H1 (cell line): ENCODE measurements around the gene SIX3. TPM values are rescaled to one million over a fixed set of nuclear protein-coding genes. Genes with fewer than 3 reads are reported as not detected.

Source experiments
- CTCF ChIA-PET: fragments of 300-600 bp; sonication (Branson Sonifier 250); formaldehyde crosslinking; loops from one replicate; lab custom pipeline; 2021; ENCODE audit not compliant: partially characterized antibody; lab: Charles Lee
- POLR2A ChIA-PET: fragments of 300-600 bp; sonication (Branson Sonifier 250); formaldehyde crosslinking; loops from one replicate; lab custom pipeline; 2021; ENCODE audit warnings: inconsistent platforms; ENCODE audit not compliant: partially characterized antibody; lab: Charles Lee
- DNase-seq, 2 experiments: peaks; one replicate each; pipeline versions ENCODE4 v3.0.0 to v3.0.0-alpha.2; 2010 to 2022; ENCODE audit warnings: low spot score in 2 of 2, low read depth in 1 of 2, mixed read lengths in 1 of 2
- FAIRE-seq: peaks from 2 replicates; lab custom pipeline; 2011; peaks lifted over from hg19 to GRCh38; lab: Jason Lieb, UNC
- H2AFZ ChIP-seq: 2 replicates; pipeline ENCODE4 v1.8.1; 2012; ENCODE audit warnings: low read length, inconsistent platforms
- H2AK5ac ChIP-seq: 2 replicates; pipeline ENCODE4 v1.6.1; 2013; ENCODE audit warnings: low read depth, low read length
- H2BK120ac ChIP-seq: replicated peaks from 2 replicates; pipeline ENCODE3; 2013; ENCODE audit warnings: low read depth, low read length, inconsistent platforms
- H2BK12ac ChIP-seq: 2 replicates; pipeline ENCODE4 v1.6.1; 2013; ENCODE audit warnings: low read depth, low read length
- H2BK15ac ChIP-seq: 2 replicates; pipeline ENCODE4 v1.6.1; 2013; ENCODE audit warnings: low read length
- H2BK20ac ChIP-seq: 2 replicates; pipeline ENCODE4 v1.6.1; 2013; ENCODE audit warnings: low read length
- H2BK5ac ChIP-seq: 2 replicates; pipeline ENCODE4 v1.6.1; 2013; ENCODE audit warnings: low read depth, low read length
- H3K14ac ChIP-seq: 2 replicates; pipeline ENCODE4 v1.6.1; 2013; ENCODE audit warnings: inconsistent platforms; ENCODE audit not compliant: insufficient read length
- H3K18ac ChIP-seq: 2 replicates; pipeline ENCODE4 v1.6.1; 2013; ENCODE audit warnings: low read length; ENCODE audit errors: extremely low read depth
- H3K23ac ChIP-seq: 2 replicates; pipeline ENCODE4 v1.6.1; 2013; ENCODE audit warnings: inconsistent platforms; ENCODE audit not compliant: insufficient read length
- H3K23me2 ChIP-seq: 2 replicates; pipeline ENCODE4 v1.6.1; 2013; ENCODE audit warnings: low read depth, low read length
- H3K27ac ChIP-seq: 2 replicates; pipeline ENCODE4 v1.6.1; 2011; ENCODE audit warnings: low read depth, low read length, inconsistent platforms
- H3K27me3 ChIP-seq, 4 experiments: replicated peaks in 1 of 4; 1 replicate in 1 of 4; 2 replicates in 3 of 4; pipeline versions ENCODE4 v1.6.1 to v1.8.1; 2011 to 2013; ENCODE audit warnings: low read length in 3 of 4, mild to moderate bottlenecking in 3 of 4, inconsistent platforms in 2 of 4, mixed read lengths in 2 of 4, moderate library complexity in 1 of 4; ENCODE audit not compliant: control insufficient read depth in 3 of 4, insufficient read depth in 3 of 4; ENCODE audit errors: extremely low read depth in 1 of 4
- H3K36me3 ChIP-seq, 4 experiments: 2 replicates each; pipeline versions ENCODE4 v1.6.1 to v1.8.1; 2011 to 2013; ENCODE audit warnings: mild to moderate bottlenecking in 4 of 4, low read length in 3 of 4, moderate library complexity in 2 of 4, control low read depth in 1 of 4, inconsistent platforms in 1 of 4; ENCODE audit not compliant: insufficient read depth in 4 of 4, control insufficient read depth in 2 of 4
- H3K4ac ChIP-seq: replicated peaks from 2 replicates; pipeline ENCODE3; 2013; ENCODE audit warnings: low read length, low read depth, mixed read lengths, inconsistent platforms; ENCODE audit not compliant: insufficient read length
- H3K4me1 ChIP-seq, 4 experiments: replicated peaks in 1 of 4; 1 replicate in 1 of 4; 2 replicates in 3 of 4; pipeline versions ENCODE4 v1.6.1 to v1.8.1; 2011 to 2013; ENCODE audit warnings: low read length in 3 of 4, inconsistent platforms in 2 of 4, mixed read lengths in 1 of 4; ENCODE audit not compliant: insufficient read depth in 4 of 4, control insufficient read depth in 3 of 4
- H3K4me2 ChIP-seq, 2 experiments: 2 replicates each; pipeline versions ENCODE4 v1.6.1 to v1.8.1; 2011 to 2013; ENCODE audit warnings: low read depth in 2 of 2, low read length in 2 of 2, control low read depth in 1 of 2, inconsistent platforms in 1 of 2, mild to moderate bottlenecking in 1 of 2; ENCODE audit not compliant: insufficient read depth in 1 of 2
- H3K4me3 ChIP-seq, 4 experiments: fragments of 200-600, 300-600 bp in 1 of 4; sonication (generic), shearing (Covaris generic), sonication (Bioruptor Twin) in 1 of 4; 2 replicates each; pipeline versions ENCODE4 v1.5.1 to v1.8.1; 2011 to 2016; ENCODE audit warnings: low read length in 4 of 4, low read depth in 3 of 4, control low read depth in 2 of 4, inconsistent platforms in 2 of 4, mild to moderate bottlenecking in 2 of 4, mixed read lengths in 1 of 4, moderate library complexity in 1 of 4; ENCODE audit not compliant: insufficient read depth in 2 of 4; ENCODE audit errors: extremely low read depth in 1 of 4
- H3K56ac ChIP-seq: replicated peaks from 2 replicates; pipeline ENCODE3; 2013; ENCODE audit warnings: low read depth, mild to moderate bottlenecking, mixed read lengths, low read length, inconsistent platforms; ENCODE audit not compliant: insufficient read length
- H3K79me1 ChIP-seq: 2 replicates; pipeline ENCODE4 v1.6.1; 2013; ENCODE audit warnings: low read depth, low read length, control low read depth
- H3K79me2 ChIP-seq, 2 experiments: 2 replicates each; pipeline versions ENCODE4 v1.6.1 to v1.8.1; 2012 to 2013; ENCODE audit warnings: low read length in 2 of 2, mild to moderate bottlenecking in 2 of 2, inconsistent platforms in 1 of 2; ENCODE audit not compliant: insufficient read depth in 2 of 2, control insufficient read depth in 1 of 2
- H3K9ac ChIP-seq, 4 experiments: replicated peaks in 1 of 4; 1 replicate in 1 of 4; 2 replicates in 3 of 4; pipeline versions ENCODE4 v1.6.1 to v1.8.1; 2011 to 2013; ENCODE audit warnings: low read depth in 3 of 4, low read length in 3 of 4, control low read depth in 2 of 4, mild to moderate bottlenecking in 2 of 4, moderate library complexity in 2 of 4, inconsistent platforms in 1 of 4; ENCODE audit errors: extremely low read depth in 1 of 4
- H3K9me3 ChIP-seq, 2 experiments: 2 replicates each; pipeline versions ENCODE4 v1.6.1 to v1.8.1; 2012 to 2013; ENCODE audit warnings: mild to moderate bottlenecking in 2 of 2, moderate library complexity in 2 of 2, control low read depth in 1 of 2, inconsistent platforms in 1 of 2, low read depth in 1 of 2, low read length in 1 of 2, mixed read lengths in 1 of 2; ENCODE audit not compliant: insufficient read depth in 2 of 2
- H4K20me1 ChIP-seq, 2 experiments: replicated peaks in 1 of 2; 2 replicates each; pipeline versions ENCODE3 to v1.8.1; 2011 to 2013; ENCODE audit warnings: inconsistent platforms in 2 of 2, low read length in 2 of 2, mild to moderate bottlenecking in 1 of 2; ENCODE audit not compliant: insufficient read depth in 2 of 2, control insufficient read depth in 1 of 2
- H4K5ac ChIP-seq: 2 replicates; pipeline ENCODE4 v1.6.1; 2013; ENCODE audit warnings: low read length, low read depth, mixed read lengths, inconsistent platforms; ENCODE audit not compliant: insufficient read length
- H4K8ac ChIP-seq: 2 replicates; pipeline ENCODE4 v1.8.0; 2013; ENCODE audit warnings: mild to moderate bottlenecking, moderate library complexity, low read length, inconsistent platforms; ENCODE audit not compliant: insufficient read depth; ENCODE audit errors: extremely low read depth
- H4K91ac ChIP-seq: replicated peaks from 2 replicates; pipeline ENCODE3; 2013; ENCODE audit warnings: low read length, mixed read lengths, inconsistent platforms; ENCODE audit not compliant: insufficient read length
- BACH1 ChIP-seq: IDR thresholded peaks from 2 replicates; pipeline ENCODE4 v1.6.1; 2012; ENCODE audit warnings: low read length, improper control_type of control experiment
- CBX5 ChIP-seq: fragments of 300-800, 300-1000 bp; sonication (generic); IDR thresholded peaks from 2 replicates; pipeline ENCODE4 v1.7.1; 2016; ENCODE audit warnings: antibody characterized with exemption, low read length, low read depth
- CEBPB ChIP-seq: IDR thresholded peaks from 2 replicates; pipeline ENCODE4 v1.6.1; 2012; ENCODE audit warnings: low read depth, low read length
- JUND ChIP-seq: IDR thresholded peaks from 2 replicates; pipeline ENCODE4 v1.6.1; 2011; ENCODE audit warnings: mild to moderate bottlenecking, improper control_type of control experiment, low read length
- RXRA ChIP-seq: IDR thresholded peaks from 2 replicates; pipeline ENCODE4 v1.6.1; 2011; ENCODE audit warnings: low read depth, mild to moderate bottlenecking, low read length, moderate library complexity; ENCODE audit not compliant: insufficient read depth
- ZNF274 ChIP-seq: IDR thresholded peaks from 2 replicates; pipeline ENCODE4 v1.7.0; 2012; ENCODE audit warnings: low read length, borderline replicate concordance; ENCODE audit errors: extremely low read depth
- WGBS, 2 experiments: shearing (Covaris generic) in 1 of 2; methylation state at CpG; one replicate each; pipeline versions ENCODE4 v1.1.6 to v1.1.7; 2013 to 2015; ENCODE audit warnings: low lambda C conversion rate in 2 of 2, mixed read lengths in 2 of 2, inconsistent platforms in 1 of 2, low coverage in 1 of 2, missing lambda C conversion rate in 1 of 2; ENCODE audit not compliant: insufficient replicate concordance in 2 of 2, insufficient coverage in 1 of 2, insufficient read length in 1 of 2; ENCODE audit errors: extremely low coverage in 1 of 2, missing lambda C conversion rate in 1 of 2; 5-methylcytosine and 5-hydroxymethylcytosine counted together
- polyA plus RNA-seq, 7 experiments: library from polyadenylated mRNA; depleted of rRNA in 3 of 7; stranded (reverse) in 5 of 7; unstranded in 2 of 7; fragments of >200 nt in 5 of 7; fragments of 200-250 nt in 2 of 7; gene quantifications; 1 replicate in 5 of 7; 2 replicates in 1 of 7; 4 replicates in 1 of 7; pipeline versions ENCODE4 v1.2.1 to v1.2.3, GENCODE V29; 2011 to 2013; ENCODE audit warnings: missing spikeins in 2 of 7, mixed read lengths in 2 of 7
- total RNA-seq: library from RNA; stranded (reverse); fragmentation: NEBNext Ultra II Directional; extraction: Animal tissue kit (Norgen Biotek cat#: 25700); gene quantifications from 2 replicates; pipeline ENCODE4 v1.2.1, GENCODE V29; 2021

Gene SIX3
- total and polyA plus RNA-seq, 2 of the 8 experiments (the other 6 are each of a cell fraction or from before 2014, with no cell fraction given) = 0.02 to 0.19 TPM

GRCh38 chr2:44904578-44904977 lies 36.9 kb upstream of the SIX3 start:
- WGBS, 2 experiments = 78% methylated on average over 1 of the region's 1 CpG; no CpG with 5 or more reads in 1 of the 2 experiments
- no peaks in the 10 kb centered on the region for H3K27me3 ChIP-seq

More at GRCh38 chr2:44904578-44904977, 36.9 kb upstream of the SIX3 start:
- no peaks in the 10 kb centered on the region for H3K9me3 ChIP-seq
- TF ChIP-seq CBX5 (no peak), ZNF274 (no peak), BACH1 (no peak), CEBPB (no peak), RXRA (no peak), JUND (no peak)
- H4K5ac ChIP-seq = no peak overlapping the region
- DNase-seq = no peak
- H2BK120ac ChIP-seq = no peak overlapping the region
- H3K27ac ChIP-seq = no peak overlapping the region
- no peak overlapping the region for H2BK15ac ChIP-seq
- no peaks in the 10 kb centered on the region for H3K79me2 ChIP-seq
- H4K91ac ChIP-seq = no peak overlapping the region
- H4K20me1 ChIP-seq = no peaks in the 10 kb centered on the region
- H3K36me3 ChIP-seq = no peaks in the 10 kb centered on the region
- ChIA-PET CTCF (interaction anchor here (1.1 to 1.6 kb wide), 2 partner anchors 13 to 98 kb away, joined by 3 read pairs; no protein-coding TSS in a partner anchor), POLR2A (no interaction called here)
- H3K14ac ChIP-seq = no peak overlapping the region
- no peak for FAIRE-seq
- no peak overlapping the region for H3K9ac ChIP-seq
- no peak overlapping the region for H3K23ac ChIP-seq
- no peak overlapping the region for H2AK5ac ChIP-seq
- H3K18ac ChIP-seq = no peak overlapping the region
- no peak overlapping the region for H3K56ac ChIP-seq
- H2AFZ ChIP-seq = no peak overlapping the region
- H4K8ac ChIP-seq = no peak overlapping the region
- no peaks in the 10 kb centered on the region for H3K23me2 ChIP-seq
- H3K4me1 ChIP-seq = peaks cover 0 to 3% (median under 1%) of the 10 kb centered on the region in 4 experiments; a peak in 3 of 7 replicates
- no peak overlapping the region for H3K4me3 ChIP-seq
- no peak overlapping the region for H3K4me2 ChIP-seq
- H2BK12ac ChIP-seq = no peak overlapping the region
- no peak overlapping the region for H2BK20ac ChIP-seq
- no peaks in the 10 kb centered on the region for H3K79me1 ChIP-seq
- no peak overlapping the region for H2BK5ac ChIP-seq
- H3K4ac ChIP-seq = no peak overlapping the region
